ENCODE data around the gene ARG2.
A peak's percentile ranks its signal among the peaks of the same experiment; 100 is the strongest.

The ARG2 gene

GRCh38 chr14:67619446-67620216 lies at the start of gene ARG2:
Gene ARG2, plus strand, starts transcription at chr14:67619920. Its CDS starts 58 bp downstream, at chr14:67619978.
- DNase-seq (ENCODE audit: low spot score) = peak; percentile 91

GRCh38 chr14:67570453-67570852 lies 49.3 kb upstream of the ARG2 start:
- no peak for DNase-seq (ENCODE audit: low spot score)

- peak; percentile 77 for DNase-seq (ENCODE audit: low spot score)
Measured at GRCh38 chr14:67571275-67571990, 48.3 kb upstream of the ARG2 start.

GRCh38 chr14:67571991-67572323 lies 47.8 kb upstream of the ARG2 start:
- no peak for DNase-seq (ENCODE audit: low spot score)

DNA sequence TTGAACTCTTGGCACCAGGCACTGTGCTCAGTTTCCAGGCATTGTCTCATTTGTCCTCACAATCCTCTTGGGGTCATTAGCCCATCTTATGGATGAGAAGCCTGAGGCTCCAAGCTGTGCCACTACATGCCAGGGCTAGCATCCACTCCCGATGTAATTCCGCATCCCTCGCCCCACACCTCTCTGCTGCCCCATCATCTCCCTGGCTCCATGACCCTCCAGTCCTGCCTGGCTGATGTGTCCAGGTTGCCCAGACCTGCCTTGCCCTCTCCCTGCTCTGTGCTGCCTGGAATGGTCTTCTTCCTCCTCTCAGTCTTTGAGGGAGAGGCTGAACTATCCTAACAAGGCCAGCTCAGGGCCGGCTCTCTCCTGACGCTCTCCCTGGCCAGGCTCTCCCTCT lies 47.1 kb upstream of the ARG2 start:
- DNase-seq (ENCODE audit: low spot score) = no peak

GRCh38 chr14:67573228-67574010 lies 46.3 kb upstream of the ARG2 start:
- DNase-seq (ENCODE audit: low spot score) = no peak

GRCh38 chr14:67574156-67574555 lies 45.6 kb upstream of the ARG2 start:
- no peak for DNase-seq (ENCODE audit: low spot score)

DNA sequence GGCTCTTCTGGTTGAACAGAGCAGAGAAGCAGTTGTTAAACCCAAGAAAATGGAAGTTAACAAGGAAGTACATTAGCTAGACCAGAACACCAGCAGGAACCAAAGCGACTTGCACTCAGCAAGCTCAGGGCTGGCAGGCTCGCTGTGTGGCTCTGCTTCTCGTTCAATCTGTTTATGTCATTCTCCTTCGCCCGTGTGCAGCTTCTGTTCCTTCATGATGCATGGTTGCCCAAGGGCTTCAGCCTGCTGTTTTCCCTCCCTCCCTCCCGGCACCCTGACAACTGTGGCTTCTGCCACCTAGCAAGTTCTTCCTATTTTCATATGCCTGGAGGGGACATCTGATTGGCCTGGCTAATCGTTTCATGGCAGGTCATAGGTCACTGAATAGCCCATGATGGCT lies 44.9 kb upstream of the ARG2 start:
- no peak for DNase-seq (ENCODE audit: low spot score)

DNA sequence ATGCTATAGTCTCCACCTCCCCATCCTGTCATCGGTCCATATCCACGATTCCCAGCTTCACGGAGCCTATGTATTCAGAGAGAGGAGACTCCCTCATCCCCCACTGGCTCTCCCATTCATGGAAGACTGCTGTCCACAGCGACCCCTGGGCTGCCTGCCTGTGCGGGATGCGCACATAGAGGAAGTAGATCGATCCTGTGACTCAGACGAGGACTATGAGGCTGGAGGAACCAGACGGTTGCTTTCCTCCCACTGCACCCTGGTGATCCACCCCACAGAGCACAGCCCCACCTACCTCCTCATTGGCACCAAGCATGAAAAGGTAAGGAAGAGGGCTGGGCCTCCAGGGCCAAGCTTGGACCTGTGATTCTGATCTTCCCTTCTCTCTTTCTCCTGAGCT lies 44.0 kb upstream of the ARG2 start:
- DNase-seq (ENCODE audit: low spot score) = no peak

GRCh38 chr14:67576216-67576955 lies 43.3 kb upstream of the ARG2 start:
- DNase-seq (ENCODE audit: low spot score) = no peak

GRCh38 chr14:67577181-67577808 lies 42.4 kb upstream of the ARG2 start:
- DNase-seq (ENCODE audit: low spot score) = peak; percentile 42

- no peak for DNase-seq (ENCODE audit: low spot score)
Measured at GRCh38 chr14:67577909-67578749, 41.6 kb upstream of the ARG2 start.

GRCh38 chr14:67579040-67579439 lies 40.7 kb upstream of the ARG2 start:
- DNase-seq (ENCODE audit: low spot score) = no peak

GRCh38 chr14:67579636-67580035 lies 40.1 kb upstream of the ARG2 start:
- DNase-seq (ENCODE audit: low spot score) = no peak

DNA sequence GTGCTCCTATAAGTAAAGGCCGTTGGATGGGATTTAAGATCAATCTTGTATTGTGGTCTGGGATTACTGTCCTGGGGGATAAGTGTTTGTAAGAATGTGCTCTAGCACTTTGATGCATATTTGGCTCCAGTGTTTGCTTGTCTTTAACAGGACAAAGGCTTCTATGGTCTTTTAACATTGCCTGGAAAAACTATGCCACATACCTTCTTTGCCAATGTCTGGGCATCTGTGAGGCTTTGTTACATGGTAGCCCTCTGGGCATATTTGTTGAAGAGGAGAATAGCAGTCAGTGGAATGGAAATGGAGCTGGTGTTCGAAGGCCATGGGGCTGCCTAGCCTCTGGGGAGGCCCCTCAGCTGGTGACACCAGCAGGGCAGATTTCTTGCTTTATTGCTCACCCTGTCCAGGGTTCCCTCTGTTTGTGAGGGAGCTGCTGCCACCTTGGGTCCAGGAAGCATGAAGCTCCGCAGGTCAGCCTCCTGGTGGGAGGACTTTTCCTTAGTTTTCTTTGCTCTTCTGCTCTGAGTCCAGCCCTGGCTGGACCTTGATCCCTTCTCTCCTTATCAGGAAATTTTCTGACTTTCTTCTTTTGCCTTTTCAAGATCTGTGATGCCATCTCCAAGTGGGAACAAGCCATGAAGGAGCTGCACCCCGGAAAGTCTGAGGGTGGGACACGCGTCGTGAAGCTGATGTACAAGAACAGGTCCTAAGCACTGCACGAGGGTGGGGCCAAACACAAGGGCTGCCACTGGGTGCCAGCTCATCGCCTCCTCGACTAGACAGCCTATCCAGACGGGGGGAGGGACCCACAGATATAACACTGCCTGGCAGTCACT lies 39.2 kb upstream of the ARG2 start:
- no peak for DNase-seq (ENCODE audit: low spot score)

DNA sequence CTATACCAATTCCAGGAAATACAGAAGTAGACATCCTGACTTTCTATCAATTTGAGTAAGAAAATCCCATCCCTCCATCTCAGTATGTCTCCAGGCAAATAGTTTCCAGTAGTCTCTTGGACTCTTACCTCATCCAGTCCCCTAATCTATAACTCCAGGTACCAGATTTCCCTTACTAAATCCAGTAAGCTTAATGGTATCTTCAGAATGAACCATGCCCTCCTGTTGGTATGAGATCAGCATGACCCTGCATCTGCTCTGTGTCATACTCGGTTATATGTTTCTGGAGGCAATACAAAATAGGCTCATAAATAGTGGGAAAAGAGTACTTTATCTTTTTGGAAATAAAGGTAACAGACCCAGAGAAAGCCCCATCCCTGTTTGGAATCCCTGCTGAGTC lies 38.1 kb upstream of the ARG2 start:
- no peak for DNase-seq (ENCODE audit: low spot score)

- no peak for DNase-seq (ENCODE audit: low spot score)
Measured at GRCh38 chr14:67582061-67582460, 37.7 kb upstream of the ARG2 start.

- peak; percentile 69 for DNase-seq (ENCODE audit: low spot score)
Measured at GRCh38 chr14:67583711-67584644, 35.7 kb upstream of the ARG2 start.

DNA sequence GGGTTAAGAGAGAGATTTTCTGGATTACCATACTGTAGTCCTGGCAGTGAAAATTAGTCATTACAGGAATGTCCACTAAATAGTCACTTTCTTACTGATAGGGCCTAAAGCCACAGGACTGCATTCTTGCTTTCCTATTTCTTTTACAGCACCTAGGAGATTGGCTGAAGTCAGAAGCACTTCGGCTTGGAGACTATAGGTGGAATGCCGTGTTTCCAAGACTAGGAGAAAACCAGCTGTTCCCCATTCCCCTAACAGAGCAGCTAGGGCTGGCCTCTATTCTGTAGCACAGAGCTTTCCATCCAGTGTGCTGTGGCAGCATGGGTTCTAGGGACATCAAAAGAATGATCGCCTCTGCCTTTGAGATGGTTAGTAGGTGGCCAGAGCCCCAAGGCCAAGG lies 34.7 kb upstream of the ARG2 start:
- DNase-seq (ENCODE audit: low spot score) = no peak

Data from hepatic stellate cell (primary cell).